PC-3 (cell line): ENCODE measurements around the gene FAM107A. TPM values are rescaled to one million over a fixed set of nuclear protein-coding genes. Genes with fewer than 3 reads are reported as not detected.

ENCODE experiments used
- ATAC-seq: fragments of 200-7000 bp; cut with Tn5 transposase; 2 replicates; pipeline ENCODE4 v1.9.1; 2020; ENCODE audit warnings: mild to moderate bottlenecking, moderate library complexity
- Bru-seq: library from RNA; stranded (reverse); fragments of 400-500 nt; gene quantifications from one replicate; lab custom pipeline; 2021; lab: Mats Ljungman, UMichigan
- BruChase-seq, 2 experiments: library from RNA; stranded (reverse); fragments of 400-500 nt; gene quantifications; one replicate each; lab custom pipeline; 2021; lab: Mats Ljungman, UMichigan
- BruUV-seq: library from RNA; stranded (reverse); fragments of 400-500 nt; replicated peaks from 2 replicates; lab custom pipeline; 2021; lab: Mats Ljungman, UMichigan
- CTCF ChIA-PET: fragments of 300-600 bp; sonication (Branson Sonifier 250); formaldehyde crosslinking; loops from one replicate; lab custom pipeline; 2022; ENCODE audit warnings: antibody characterized with exemption; lab: Charles Lee
- POLR2A ChIA-PET: fragments of 300-600 bp; sonication (Branson Sonifier 250); formaldehyde crosslinking; loops from one replicate; lab custom pipeline; 2022; ENCODE audit warnings: antibody characterized with exemption; ENCODE audit not compliant: unreplicated experiment; lab: Charles Lee
- DNase-seq: peaks from one replicate; pipeline ENCODE4 v3.0.0-alpha.2; 2015
- H2AFZ ChIP-seq: fragments of 300-600 bp; sonication (generic); 2 replicates; pipeline ENCODE4 v1.6.0; 2016; ENCODE audit warnings: antibody characterized with exemption, low read length
- H3F3A ChIP-seq: fragments of 300-600 bp; sonication (generic); one replicate; pipeline ENCODE4 v1.6.0; 2017; ENCODE audit warnings: antibody characterized with exemption, low read length, control low read depth, mild to moderate bottlenecking; ENCODE audit not compliant: unreplicated experiment
- H3K27ac ChIP-seq: fragments of 300-600 bp; sonication (generic); 2 replicates; pipeline ENCODE4 v1.5.1; 2016; ENCODE audit warnings: mild to moderate bottlenecking, low read length
- H3K27me3 ChIP-seq: fragments of 300-600 bp; sonication (generic); 2 replicates; pipeline ENCODE4 v1.6.1; 2016; ENCODE audit warnings: low read length, mixed read lengths
- H3K36me3 ChIP-seq: fragments of 300-600 bp; sonication (generic); 2 replicates; pipeline ENCODE4 v1.6.1; 2016; ENCODE audit warnings: low read depth, mixed run types, low read length, mixed read lengths
- H3K4me1 ChIP-seq: fragments of 300-600 bp; sonication (generic); 2 replicates; pipeline ENCODE4 v1.5.1; 2016; ENCODE audit warnings: low read length; ENCODE audit not compliant: insufficient read depth
- H3K4me2 ChIP-seq: fragments of 300-600 bp; sonication (generic); 2 replicates; pipeline ENCODE4 v1.6.0; 2016; ENCODE audit warnings: low read length
- H3K4me3 ChIP-seq: fragments of 300-600 bp; sonication (generic); 2 replicates; pipeline ENCODE4 v1.5.1; 2016; ENCODE audit warnings: mild to moderate bottlenecking, low read length, mixed read lengths
- H3K79me2 ChIP-seq: fragments of 300-600 bp; sonication (generic); 2 replicates; pipeline ENCODE4 v1.6.1; 2017; ENCODE audit warnings: low read length, mixed read lengths
- H3K9ac ChIP-seq: fragments of 300-600 bp; sonication (generic); 2 replicates; pipeline ENCODE4 v1.6.0; 2016; ENCODE audit warnings: mild to moderate bottlenecking, low read length
- H3K9me2 ChIP-seq: fragments of 300-600 bp; sonication (generic); replicated peaks from 2 replicates; pipeline ENCODE4 v1.6.1; 2016; ENCODE audit warnings: mixed run types, low read length, mixed read lengths
- H3K9me3 ChIP-seq: fragments of 300-600 bp; sonication (generic); 2 replicates; pipeline ENCODE4 v1.6.1; 2016; ENCODE audit warnings: low read length, mixed read lengths
- H4K20me1 ChIP-seq: fragments of 300-600 bp; sonication (generic); 2 replicates; pipeline ENCODE4 v1.6.1; 2016; ENCODE audit warnings: low read length, mixed read lengths
- EZH2 ChIP-seq: fragments of 300-600 bp; sonication (generic); IDR thresholded peaks from one replicate; pipeline ENCODE4 v1.6.1; 2017; ENCODE audit warnings: antibody characterized with exemption, mild to moderate bottlenecking, low read length; ENCODE audit not compliant: unreplicated experiment
- EZH2phosphoT487 ChIP-seq: fragments of 300-600 bp; sonication (generic); IDR thresholded peaks from 2 replicates; pipeline ENCODE4 v1.6.1; 2018; ENCODE audit warnings: mild to moderate bottlenecking, antibody characterized with exemption, low read length, borderline replicate concordance
- intact Hi-C: fragments of 100-400 bp; cut with micrococcal nuclease; formaldehyde crosslinking; loops from 2 replicates; pipeline ENCODE4 v1.9.0; 2023
- long read RNA-seq: library from polyadenylated mRNA; unstranded; transcript quantifications from one replicate; pipeline ENCODE4 v2.0.0, GENCODE V29; 2021; ENCODE audit not compliant: unreplicated experiment
- total RNA-seq: library from RNA; depleted of rRNA; stranded (reverse); fragments of >200 nt; gene quantifications from 2 replicates; pipeline ENCODE4 v1.2.3, GENCODE V29; 2014; rRNA removed
- TF ChIP-seq, protein P1 (sequence below): fragments of 300-600 bp; sonication (generic); conservative IDR thresholded peaks from 2 replicates; pipeline ENCODE4 v1.5.1; 2017; ENCODE audit warnings: antibody characterized with exemption, low read depth, mild to moderate bottlenecking, low read length

The FAM107A gene, protein sequence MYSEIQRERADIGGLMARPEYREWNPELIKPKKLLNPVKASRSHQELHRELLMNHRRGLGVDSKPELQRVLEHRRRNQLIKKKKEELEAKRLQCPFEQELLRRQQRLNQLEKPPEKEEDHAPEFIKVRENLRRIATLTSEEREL
- 0.07 and 0.29 TPM in 2 replicates for total RNA-seq
- Bru-seq, nascent RNA: percentile 13 among the genes with signal in this experiment
- BruChase-seq, experiment 1, labeled RNA remaining after a 6-hour chase: percentile 15 among the genes with signal in this experiment
- percentile 10 among the genes with signal in this experiment for BruChase-seq, experiment 2, labeled RNA remaining after a 2-hour chase
- long read RNA-seq, partial matches to known transcripts: 1 of 1 reads
- long read RNA-seq, other reads (novel, unspliced or antisense): 0 of 1 reads

DNA sequence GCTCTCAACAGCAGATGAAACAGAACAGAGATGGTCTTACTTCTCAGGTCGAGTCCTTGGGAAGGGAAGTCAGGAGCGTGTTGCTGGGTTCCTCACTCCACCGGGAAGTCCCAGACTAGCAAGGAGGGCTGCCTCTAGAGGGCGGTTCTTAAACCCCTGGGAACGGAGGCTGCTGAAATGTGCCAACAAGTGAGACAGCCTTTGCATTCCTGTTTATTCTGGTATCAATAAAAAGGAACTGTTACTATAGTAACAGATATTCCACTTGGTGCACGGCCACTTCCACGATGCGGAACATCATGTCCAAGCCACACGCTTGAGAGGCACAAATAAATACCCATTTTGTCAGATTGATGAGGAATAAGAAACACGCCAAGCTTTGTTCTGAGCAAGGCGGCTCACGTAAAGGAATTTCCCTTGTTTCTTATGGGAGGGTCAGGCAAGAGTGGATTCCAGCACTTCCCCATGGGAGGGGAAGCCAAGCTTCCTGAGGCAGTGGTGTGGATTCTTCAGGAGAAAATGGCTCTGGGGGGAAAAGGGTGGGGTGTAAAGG, at the start of gene FAM107A:
Gene FAM107A, minus strand, starts transcription at position 123 of the 553 bp plus-strand sequence. CDS start 7,531 bp downstream, outside the sequence.
- H3K9ac ChIP-seq: no peak within 1 kb of the TSS
- H3K9me2 ChIP-seq: no peaks in the 10 kb centered on the region
- no peak within 1 kb of the TSS for H3K27ac ChIP-seq
- H3F3A ChIP-seq: no peaks in the 10 kb centered on the region
- CTCF ChIA-PET: no interaction called here
- no peak for TF ChIP-seq EZH2
- TF ChIP-seq, protein P1, sequence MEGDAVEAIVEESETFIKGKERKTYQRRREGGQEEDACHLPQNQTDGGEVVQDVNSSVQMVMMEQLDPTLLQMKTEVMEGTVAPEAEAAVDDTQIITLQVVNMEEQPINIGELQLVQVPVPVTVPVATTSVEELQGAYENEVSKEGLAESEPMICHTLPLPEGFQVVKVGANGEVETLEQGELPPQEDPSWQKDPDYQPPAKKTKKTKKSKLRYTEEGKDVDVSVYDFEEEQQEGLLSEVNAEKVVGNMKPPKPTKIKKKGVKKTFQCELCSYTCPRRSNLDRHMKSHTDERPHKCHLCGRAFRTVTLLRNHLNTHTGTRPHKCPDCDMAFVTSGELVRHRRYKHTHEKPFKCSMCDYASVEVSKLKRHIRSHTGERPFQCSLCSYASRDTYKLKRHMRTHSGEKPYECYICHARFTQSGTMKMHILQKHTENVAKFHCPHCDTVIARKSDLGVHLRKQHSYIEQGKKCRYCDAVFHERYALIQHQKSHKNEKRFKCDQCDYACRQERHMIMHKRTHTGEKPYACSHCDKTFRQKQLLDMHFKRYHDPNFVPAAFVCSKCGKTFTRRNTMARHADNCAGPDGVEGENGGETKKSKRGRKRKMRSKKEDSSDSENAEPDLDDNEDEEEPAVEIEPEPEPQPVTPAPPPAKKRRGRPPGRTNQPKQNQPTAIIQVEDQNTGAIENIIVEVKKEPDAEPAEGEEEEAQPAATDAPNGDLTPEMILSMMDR: peak; percentile 39; the same call in 1 of the 2 replicates
- no peak for TF ChIP-seq EZH2phosphoT487
- no peaks in the 10 kb centered on the region for H3K79me2 ChIP-seq
- no TSS peak for BruUV-seq
- H3K4me3 ChIP-seq: no peak within 1 kb of the TSS
- DNase-seq (peak; percentile 33), ATAC-seq (peak; percentile 70)
- POLR2A ChIA-PET: interaction anchor here (0.7 kb wide), 1 partner anchor 53 kb away, joined by 11 read pairs; no protein-coding TSS in a partner anchor
- H3K27me3 ChIP-seq: no peaks in the 10 kb centered on the region
- no peaks in the 10 kb centered on the region for H3K9me3 ChIP-seq
- H3K4me2 ChIP-seq: no peak within 1 kb of the TSS
- no peaks in the 10 kb centered on the region for H4K20me1 ChIP-seq
- H2AFZ ChIP-seq: no peak within 1 kb of the TSS
- intact Hi-C loops: no loop called here
- H3K36me3 ChIP-seq: no peaks in the 10 kb centered on the region
- H3K4me1 ChIP-seq: no peaks in the 10 kb centered on the region

DNA sequence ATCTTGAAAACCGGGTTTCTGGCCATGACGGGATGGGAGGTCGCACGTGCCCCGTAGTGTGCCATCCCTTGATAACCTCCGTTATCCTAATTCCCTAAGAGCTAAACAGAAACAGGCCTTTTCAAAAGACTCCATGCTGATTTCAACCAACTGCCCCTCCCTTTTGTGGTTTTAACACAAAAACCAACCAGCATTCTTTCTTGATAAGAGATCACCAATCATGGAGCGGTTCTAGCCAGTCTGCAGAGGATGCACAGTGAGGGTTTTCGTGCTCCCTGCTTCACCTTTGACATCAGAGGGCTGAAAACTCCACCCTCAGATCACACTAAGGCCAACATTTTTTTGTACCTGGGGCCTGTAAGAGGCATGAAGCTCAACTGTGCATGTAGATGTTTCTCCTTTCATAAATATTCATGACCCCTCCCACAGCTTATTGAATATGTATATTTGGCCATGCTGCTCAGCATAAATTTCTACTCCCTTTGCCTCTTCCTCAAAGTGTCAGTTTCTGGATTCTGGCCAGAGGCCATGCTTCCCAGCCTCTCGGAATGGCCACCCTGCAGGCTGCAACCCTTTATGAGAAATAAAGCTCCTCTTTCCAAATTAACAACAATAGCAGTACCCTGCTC, 48.1 kb upstream of the FAM107A start:
- Histone ChIP-seq H3F3A (peaks cover 15% of the 10 kb centered on the region), H3K9me3 (no peaks in the 10 kb centered on the region), H3K9ac (no peak overlapping the region), H3K27me3 (no peaks in the 10 kb centered on the region), H3K27ac (no peak overlapping the region), H3K4me3 (no peak overlapping the region), H3K79me2 (no peaks in the 10 kb centered on the region), H3K4me2 (no peak overlapping the region), H4K20me1 (no peaks in the 10 kb centered on the region), H3K9me2 (no peaks in the 10 kb centered on the region), H3K4me1 (peaks cover 38% of the 10 kb centered on the region), H3K36me3 (no peaks in the 10 kb centered on the region), H2AFZ (no peak overlapping the region)
- ChIA-PET CTCF (no interaction called here), POLR2A (no interaction called here)
- no peak for TF ChIP-seq EZH2phosphoT487
- TF ChIP-seq, protein P1: no peak
- TF ChIP-seq EZH2: no peak
- ATAC-seq (no peak), DNase-seq (no peak)
- intact Hi-C loops: no loop called here
- BruUV-seq: no TSS peak
